IPS DF 4.7 (cell line): ENCODE results near the gene HDAC7.

Source experiments
- DNase-seq: peaks from one replicate; pipeline ENCODE4 v3.0.0-alpha.2; 2013; ENCODE audit warnings: low spot score; ENCODE audit errors: extremely low read depth

Gene HDAC7

DNA sequence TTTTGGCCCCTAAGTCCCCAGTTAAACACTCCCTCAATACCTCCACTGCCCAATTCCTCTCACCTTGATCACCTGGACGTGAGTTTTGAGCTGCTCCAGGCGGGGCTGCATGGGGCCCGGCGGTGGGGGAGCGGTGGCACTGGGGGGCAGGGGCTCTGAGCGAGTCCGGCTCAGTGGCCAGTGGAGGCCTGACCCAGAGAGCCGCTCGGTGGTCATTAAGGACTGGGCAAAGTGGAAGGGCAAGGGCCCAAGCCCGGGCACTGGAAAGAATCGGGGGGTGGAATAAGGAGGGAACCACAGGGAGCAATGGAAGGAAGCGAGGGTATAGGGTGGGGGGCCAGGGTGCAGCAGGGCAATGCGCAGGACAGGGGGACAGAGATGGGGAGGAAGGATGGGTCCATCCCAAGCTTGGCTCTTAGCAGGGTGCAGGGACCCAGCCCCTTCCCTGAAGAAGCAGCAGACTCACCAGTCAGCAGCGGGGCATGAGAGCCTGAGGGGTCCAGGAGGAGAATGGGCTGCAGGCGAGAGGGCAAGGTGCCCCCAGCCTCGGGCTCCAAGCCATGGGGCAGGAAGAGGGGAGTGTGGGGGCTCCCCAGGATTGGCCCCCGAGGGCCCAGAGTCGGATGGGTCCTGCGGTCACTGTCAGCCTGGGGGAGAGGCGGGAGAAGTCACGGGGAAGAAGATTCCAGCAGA is 24.4 kb downstream of the HDAC7 start:
- no peak for DNase-seq

DNA sequence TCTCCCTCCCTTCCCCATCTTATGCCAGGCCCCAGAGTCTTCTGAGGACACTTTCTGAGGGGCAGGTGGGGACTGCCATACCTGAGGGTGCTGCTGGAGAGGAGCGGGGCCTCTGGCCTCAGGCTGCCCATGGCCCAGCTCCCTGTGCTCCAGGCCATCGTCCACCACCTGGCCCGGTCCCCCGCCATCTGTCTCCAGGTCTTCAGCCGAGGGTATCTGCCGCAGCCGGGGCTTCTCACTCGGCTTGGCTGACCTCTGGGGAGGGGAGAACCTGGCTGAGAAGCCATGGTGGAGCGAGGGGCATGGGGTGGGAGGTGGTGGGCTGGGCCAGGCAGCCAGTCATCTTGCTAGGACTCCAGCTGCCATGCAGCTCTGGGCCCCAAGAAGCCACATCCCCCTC is 25.0 kb downstream of the HDAC7 start:
- DNase-seq: no peak

- no peak for DNase-seq
These were observed 26.6 kb downstream of the HDAC7 start for GRCh38 chr12:47793015-47793681.

- DNase-seq: no peak
These were observed 27.8 kb downstream of the HDAC7 start for GRCh38 chr12:47791874-47792273.

- no peak for DNase-seq
These were observed 28.4 kb downstream of the HDAC7 start for GRCh38 chr12:47791351-47791746.

DNA sequence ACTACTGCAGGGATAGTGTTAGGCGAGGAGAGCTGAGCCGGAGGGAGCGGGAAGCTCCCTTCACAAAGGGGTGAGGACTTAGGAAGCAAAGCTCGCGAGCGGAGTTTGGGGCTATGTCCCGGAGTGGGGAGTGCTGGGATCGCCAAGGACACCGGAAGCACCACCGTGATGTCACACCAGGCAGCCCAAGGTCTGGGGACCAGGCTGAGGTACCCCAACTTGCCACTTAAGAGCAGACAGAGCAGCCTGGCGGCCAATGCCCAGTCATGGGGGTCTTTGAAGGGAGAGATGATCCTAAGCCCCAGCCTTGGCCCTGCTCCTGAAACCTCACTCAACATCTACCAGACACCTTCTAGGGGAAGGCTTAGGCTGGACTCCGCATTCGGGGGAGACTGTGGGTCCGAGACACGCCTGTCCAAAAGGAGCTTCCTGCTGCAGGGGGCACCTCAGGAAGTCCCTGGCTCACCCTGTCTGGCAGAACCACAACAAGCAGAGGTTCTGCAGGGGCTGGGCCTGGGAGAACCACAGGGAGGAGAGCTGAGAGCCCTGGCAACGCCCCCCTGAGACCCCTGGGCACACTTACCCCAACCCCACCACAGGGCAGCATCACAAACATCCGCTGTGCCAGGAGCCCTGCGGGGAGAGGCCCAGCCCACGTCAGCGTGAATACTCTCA is 28.9 kb downstream of the HDAC7 start:
- no peak for DNase-seq

- no peak for DNase-seq
These were observed 29.8 kb downstream of the HDAC7 start for GRCh38 chr12:47789712-47790489.

DNA sequence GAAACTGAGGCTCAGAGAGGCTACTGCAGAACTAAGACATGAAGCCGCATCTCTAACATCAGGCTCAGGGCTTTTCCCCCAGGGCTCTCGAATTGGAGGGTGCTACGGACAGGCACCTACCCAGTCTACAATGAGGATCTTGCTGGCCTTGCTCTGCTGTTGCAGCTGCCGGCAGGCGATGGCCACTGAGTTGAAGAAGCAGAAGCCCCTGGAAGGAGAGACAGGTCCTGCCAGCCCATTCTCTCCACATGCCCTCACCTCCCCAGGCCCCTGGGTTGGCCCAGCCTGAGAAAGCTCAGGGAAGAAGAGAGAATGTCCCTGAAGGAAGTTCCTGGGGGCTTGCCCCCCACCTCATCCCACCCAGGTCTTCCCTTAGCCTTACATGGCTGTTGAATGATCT is 30.6 kb downstream of the HDAC7 start:
- DNase-seq: no peak

DNA sequence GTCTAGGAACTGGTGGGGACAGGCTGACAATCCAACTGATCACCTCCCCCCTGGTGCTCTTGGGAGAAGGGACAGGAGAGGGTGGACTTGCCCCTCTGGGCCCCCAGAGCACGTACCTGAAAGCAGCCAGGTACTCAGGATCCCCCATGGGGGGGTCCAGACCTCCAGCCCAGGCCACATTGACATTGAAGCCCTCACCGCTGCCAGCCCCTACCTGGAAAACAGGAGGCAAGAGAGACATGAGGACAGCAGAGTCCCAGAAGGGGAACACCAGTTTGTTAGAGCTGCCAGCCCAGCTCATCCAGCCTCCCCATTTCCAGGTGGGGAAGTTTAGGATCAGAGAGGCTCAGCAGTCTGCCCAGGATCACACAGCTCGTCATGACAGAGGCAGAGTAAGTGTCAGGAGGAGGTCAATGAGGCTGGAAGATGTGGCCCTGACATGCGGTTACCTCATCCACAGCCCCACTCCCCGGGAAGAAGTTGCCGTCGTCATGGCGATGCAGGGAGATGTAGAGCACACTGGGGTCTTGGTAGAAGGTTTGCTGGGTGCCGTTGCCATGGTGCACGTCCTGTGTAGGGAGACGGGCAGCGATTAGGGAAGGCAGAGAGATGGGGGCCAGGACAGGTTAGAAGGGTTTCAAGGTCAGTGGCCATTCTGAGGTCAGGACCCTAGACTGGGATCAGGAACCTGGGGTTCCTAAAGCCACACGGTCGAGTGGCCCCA is 31.9 kb downstream of the HDAC7 start:
- DNase-seq: no peak

- no peak for DNase-seq
These were observed 32.9 kb downstream of the HDAC7 start for GRCh38 chr12:47786662-47787280.

DNA sequence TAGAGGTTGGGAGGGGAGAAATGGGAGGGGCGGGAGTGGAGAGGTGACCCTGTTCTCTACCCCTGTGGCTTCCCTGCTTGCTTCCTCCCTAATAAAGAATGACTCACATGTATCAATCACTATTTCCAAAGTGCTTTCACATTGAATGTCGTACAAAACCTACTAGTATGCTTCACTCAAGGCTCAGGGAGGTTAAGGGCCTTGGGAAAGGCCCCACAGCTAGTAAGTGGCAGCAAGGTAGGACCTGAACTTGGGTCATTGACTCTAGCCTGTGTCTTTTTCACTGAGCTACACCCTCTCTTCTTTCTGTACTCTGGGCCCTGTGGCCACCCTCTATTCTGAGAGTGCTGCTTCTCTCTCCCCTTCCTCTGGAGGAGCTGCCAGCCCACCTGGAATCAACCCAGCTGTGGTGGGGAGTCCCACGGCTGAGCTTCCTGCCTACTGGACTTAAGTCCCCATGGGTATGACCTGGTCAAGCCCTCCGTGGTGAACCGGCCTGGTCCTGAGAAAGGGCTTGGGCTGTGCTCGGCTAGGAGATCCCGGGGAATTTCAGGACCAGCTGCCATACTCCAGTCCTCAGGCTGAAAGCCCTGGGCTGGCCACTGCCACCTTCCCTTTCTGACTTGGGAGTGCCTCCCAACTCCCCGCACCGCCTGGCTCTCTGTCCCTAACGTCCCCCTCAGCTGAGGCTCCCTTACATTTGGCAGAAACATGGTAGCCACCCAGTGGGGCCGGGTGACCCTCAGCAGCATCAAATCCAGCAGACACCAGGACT is 33.6 kb downstream of the HDAC7 start:
- no peak for DNase-seq

GRCh38 chr12:47785036-47785886 is 34.4 kb downstream of the HDAC7 start:
- DNase-seq: no peak

- DNase-seq: no peak
These were observed 35.6 kb downstream of the HDAC7 start for GRCh38 chr12:47783821-47784819.

DNA sequence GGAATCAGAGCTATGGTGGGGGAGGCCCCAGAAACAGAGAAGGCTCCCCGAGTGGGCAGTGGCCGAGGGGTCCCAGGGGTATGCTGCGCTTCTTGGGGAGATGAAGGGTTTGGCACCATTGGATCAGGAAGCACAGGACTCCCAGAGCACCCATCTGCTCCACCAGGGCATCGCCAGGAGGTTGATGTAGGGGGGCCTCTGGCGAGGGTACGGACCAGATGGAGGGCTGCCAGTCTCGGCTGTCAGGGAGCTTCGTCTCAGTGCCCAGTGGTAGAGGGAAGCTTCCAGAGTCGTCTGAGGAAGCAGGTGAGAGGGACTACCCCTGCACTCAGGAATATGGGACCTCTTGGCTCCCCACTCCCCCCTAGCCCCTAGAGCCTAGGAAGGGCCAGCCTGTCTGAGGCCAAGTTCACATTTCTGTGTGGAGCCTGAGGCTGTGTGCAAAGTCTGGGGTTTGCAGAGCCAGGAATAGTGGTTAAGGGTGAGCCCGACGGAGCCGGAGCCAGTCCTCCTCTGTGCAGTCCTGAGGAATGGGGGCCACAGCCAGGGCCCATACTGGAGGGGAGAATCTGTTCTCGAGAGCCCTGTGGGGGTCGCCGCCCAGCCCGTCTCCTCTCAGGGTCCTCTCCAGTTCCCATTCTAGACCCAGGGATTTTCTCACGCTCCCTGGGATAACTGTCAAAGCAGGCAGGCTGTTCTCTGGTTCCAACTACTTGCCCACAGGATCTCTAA is 36.5 kb downstream of the HDAC7 start:
- DNase-seq: no peak

DNA sequence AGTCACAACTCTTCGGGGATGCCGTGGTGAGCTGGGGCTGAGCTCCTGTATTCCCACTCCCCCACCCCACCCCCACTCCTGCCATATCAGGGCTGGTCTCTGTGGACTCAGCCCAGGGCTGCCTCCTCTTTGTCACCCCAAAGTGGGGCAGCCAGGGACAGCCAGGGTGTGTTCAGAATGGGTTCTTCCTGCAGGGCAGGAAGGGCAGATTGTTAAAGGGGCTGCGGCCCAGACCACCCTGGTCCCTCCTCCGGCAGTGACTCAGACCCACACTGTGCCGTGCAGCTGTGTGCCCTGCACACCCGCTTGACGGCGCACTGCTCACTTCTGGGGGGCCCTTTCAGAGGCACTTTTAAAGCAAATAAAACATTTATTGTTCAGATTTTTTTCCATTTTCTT is 37.3 kb downstream of the HDAC7 start:
- no peak for DNase-seq

DNA sequence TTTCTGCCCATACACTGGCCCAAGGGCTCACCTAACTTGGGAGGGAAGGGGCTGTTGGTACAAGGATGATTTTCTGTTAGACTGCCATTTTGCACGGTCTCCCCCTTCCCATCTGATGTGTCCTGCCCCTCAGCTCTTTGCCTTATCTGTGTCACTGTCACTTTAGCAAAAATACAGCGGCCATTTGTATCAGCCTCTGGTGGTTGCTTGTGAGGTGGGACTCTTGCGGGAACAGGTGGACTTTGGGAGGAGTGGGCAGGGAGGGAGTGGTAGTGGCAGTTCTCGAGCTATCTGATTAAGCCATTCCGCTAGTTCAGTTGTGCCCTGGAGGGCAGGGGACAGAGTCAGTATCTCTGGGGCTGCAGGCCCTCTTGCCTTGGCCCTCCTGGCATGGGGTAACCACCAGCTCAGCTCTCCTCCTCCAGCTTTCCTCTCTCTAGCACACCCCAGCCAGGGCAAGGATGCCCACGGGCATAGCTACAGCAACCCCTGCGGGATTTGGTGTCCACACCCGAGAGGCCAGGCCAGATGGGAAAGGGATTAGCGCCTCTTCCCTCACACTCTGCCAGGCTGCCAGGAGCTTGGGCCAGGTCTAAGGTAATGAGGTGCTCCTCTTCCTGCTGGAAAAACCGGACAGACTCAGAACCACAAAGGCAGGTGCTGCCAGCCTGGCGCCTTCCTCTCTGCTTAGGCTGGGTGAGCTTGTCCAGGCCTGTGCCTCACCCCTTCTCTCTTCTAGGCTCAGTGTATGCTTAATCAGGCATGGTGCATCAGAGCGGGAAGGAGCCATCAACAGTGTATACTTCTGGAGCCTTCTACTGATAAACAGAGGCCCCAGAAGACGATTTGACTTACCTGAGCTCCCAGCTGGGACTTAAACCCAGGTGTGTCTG is 38.0 kb downstream of the HDAC7 start:
- DNase-seq: no peak
